ENCODE measurements around the gene SPAG7.

DNA sequence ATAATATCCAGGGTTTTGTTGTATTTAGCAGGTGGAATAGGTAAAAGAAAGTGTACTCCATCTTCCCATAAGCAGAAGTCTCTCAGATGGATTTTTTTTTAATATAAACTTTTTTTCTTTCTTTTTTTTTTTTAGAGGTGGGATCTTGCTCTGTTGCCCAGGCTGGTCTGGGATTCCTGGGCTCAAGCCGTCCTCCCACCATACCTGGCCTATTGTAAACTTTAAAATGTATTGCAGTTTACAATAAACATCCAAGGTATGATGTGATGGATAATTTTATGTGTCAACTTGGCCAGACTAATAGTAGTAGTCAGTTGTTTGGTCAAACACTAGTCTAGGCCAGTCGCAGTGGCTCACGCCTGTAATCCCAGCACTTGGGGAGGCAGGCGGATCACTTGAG lies 46.3 kb downstream of the SPAG7 start:
- TF ChIP-seq, protein P1, sequence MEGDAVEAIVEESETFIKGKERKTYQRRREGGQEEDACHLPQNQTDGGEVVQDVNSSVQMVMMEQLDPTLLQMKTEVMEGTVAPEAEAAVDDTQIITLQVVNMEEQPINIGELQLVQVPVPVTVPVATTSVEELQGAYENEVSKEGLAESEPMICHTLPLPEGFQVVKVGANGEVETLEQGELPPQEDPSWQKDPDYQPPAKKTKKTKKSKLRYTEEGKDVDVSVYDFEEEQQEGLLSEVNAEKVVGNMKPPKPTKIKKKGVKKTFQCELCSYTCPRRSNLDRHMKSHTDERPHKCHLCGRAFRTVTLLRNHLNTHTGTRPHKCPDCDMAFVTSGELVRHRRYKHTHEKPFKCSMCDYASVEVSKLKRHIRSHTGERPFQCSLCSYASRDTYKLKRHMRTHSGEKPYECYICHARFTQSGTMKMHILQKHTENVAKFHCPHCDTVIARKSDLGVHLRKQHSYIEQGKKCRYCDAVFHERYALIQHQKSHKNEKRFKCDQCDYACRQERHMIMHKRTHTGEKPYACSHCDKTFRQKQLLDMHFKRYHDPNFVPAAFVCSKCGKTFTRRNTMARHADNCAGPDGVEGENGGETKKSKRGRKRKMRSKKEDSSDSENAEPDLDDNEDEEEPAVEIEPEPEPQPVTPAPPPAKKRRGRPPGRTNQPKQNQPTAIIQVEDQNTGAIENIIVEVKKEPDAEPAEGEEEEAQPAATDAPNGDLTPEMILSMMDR (conservative IDR thresholded peaks at IDR 0.05; ENCODE audit: low read length) = no peak
- TF ChIP-seq EZH2phosphoT487 (IDR thresholded peaks at IDR 0.05; ENCODE audit: borderline replicate concordance, low read depth, low read length) = no peak
